IMR-90 (cell line): ENCODE results near the gene DCUN1D2.

Experiments used
- BHLHE40 ChIP-seq: fragments of 150-350 bp; IDR thresholded peaks from 2 replicates; pipeline ENCODE4 v1.6.1; 2016; ENCODE audit warnings: mild to moderate bottlenecking, low read depth, low read length
- CHD1 ChIP-seq: IDR thresholded peaks from 2 replicates; pipeline ENCODE4 v1.6.1; 2012; ENCODE audit warnings: low read depth, low read length, improper control_type of control experiment
- MAZ ChIP-seq: IDR thresholded peaks from 2 replicates; pipeline ENCODE4 v1.6.1; 2012; ENCODE audit warnings: low read depth, mild to moderate bottlenecking, low read length, improper control_type of control experiment, moderate library complexity, borderline replicate concordance
- MXI1 ChIP-seq: IDR thresholded peaks from 2 replicates; pipeline ENCODE4 v1.6.1; 2012; ENCODE audit warnings: low read depth, mild to moderate bottlenecking, low read length, moderate library complexity, borderline replicate concordance
- POLR2A ChIP-seq: IDR thresholded peaks from 2 replicates; pipeline ENCODE4 v1.6.1; 2012; ENCODE audit warnings: mild to moderate bottlenecking, low read depth, low read length
- SMC3 ChIP-seq: fragments of 150-350 bp; IDR thresholded peaks from 2 replicates; pipeline ENCODE4 v1.6.1; 2016; ENCODE audit warnings: low read depth, mild to moderate bottlenecking, antibody characterized with exemption, low read length, moderate library complexity
- TF ChIP-seq, protein P1 (sequence below): conservative IDR thresholded peaks from 2 replicates; pipeline ENCODE4 v1.5.1; 2012; ENCODE audit warnings: mild to moderate bottlenecking, low read depth, low read length, improper control_type of control experiment
- TF ChIP-seq, protein P2 (sequence below): fragments of 150-350 bp; IDR thresholded peaks from 2 replicates; pipeline ENCODE4 v1.6.1; 2017; ENCODE audit warnings: mild to moderate bottlenecking, antibody characterized with exemption, low read length, low read depth

DNA sequence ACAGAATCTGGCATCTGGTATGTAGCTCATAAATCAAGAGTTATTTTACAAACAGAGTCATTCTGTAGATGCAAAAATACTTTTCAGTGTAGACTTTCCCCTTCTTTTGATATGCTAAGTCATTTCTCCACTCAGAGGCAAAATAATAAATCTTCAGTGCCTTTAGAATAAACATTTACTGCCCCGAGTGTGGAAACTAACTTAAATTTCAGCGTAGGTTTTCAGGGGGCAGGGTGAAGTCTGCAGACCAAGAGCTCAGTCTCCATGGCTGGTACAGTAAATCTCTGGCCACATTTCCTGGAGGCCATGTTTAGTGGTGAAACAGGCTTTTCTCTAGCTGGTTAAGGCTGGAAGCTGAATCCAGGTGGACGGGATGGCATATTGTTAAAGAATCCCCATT, 24.1 kb downstream of the DCUN1D2 start:
- TF ChIP-seq, protein P1, sequence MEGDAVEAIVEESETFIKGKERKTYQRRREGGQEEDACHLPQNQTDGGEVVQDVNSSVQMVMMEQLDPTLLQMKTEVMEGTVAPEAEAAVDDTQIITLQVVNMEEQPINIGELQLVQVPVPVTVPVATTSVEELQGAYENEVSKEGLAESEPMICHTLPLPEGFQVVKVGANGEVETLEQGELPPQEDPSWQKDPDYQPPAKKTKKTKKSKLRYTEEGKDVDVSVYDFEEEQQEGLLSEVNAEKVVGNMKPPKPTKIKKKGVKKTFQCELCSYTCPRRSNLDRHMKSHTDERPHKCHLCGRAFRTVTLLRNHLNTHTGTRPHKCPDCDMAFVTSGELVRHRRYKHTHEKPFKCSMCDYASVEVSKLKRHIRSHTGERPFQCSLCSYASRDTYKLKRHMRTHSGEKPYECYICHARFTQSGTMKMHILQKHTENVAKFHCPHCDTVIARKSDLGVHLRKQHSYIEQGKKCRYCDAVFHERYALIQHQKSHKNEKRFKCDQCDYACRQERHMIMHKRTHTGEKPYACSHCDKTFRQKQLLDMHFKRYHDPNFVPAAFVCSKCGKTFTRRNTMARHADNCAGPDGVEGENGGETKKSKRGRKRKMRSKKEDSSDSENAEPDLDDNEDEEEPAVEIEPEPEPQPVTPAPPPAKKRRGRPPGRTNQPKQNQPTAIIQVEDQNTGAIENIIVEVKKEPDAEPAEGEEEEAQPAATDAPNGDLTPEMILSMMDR: no peak
- TF ChIP-seq CHD1: no peak
- TF ChIP-seq SMC3: no peak
- TF ChIP-seq, protein P2, sequence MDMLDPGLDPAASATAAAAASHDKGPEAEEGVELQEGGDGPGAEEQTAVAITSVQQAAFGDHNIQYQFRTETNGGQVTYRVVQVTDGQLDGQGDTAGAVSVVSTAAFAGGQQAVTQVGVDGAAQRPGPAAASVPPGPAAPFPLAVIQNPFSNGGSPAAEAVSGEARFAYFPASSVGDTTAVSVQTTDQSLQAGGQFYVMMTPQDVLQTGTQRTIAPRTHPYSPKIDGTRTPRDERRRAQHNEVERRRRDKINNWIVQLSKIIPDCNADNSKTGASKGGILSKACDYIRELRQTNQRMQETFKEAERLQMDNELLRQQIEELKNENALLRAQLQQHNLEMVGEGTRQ: no peak
- no peak for TF ChIP-seq BHLHE40
- TF ChIP-seq MAZ: no peak
- TF ChIP-seq MXI1: no peak
- no peak for TF ChIP-seq POLR2A
